Measurements from ENCODE around the gene ABCB8.
"Not testable (repeated sequence)": the region's sequence is repeated elsewhere in the genome, so short reads cannot be mapped to it uniquely, and the experiment has no call there.

ABCB8 gene

DNA sequence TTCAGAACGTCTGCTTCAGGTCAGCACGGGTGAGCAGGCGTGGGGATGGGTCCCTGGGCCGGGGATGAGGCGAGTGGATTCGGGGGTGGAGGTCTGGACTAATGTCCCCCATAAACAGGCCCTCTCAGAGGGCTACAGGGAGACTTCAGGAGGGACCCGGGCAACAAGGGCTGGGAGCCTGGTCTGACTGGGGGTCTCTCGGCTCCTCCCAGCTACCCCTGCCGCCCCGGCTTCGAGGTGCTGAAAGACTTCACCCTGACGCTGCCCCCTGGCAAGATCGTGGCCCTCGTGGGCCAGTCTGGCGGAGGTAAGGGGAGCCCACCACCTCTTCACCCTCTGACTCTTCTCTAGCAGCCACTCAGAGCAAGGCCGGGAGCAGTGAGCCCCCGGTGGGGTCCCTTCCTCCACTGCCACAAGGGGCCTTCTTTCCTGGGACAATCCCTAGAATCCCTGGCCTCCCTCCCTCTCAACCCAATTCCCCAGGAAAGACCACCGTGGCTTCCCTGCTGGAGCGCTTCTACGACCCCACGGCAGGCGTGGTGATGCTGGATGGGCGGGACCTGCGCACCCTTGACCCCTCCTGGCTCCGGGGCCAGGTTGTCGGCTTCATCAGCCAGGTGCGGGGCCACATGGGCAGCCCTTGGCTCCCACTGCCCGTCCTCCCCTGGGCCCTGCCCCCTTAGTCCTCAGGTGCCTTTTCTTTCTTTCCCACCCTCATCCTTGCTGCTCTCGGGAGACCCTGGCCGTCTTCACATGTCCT, 12.5 kb downstream of the ABCB8 start:
- no peak for DNase-seq (ENCODE audit: low spot score in 2 of 2)
- Mint-ChIP-seq H3K4me1 (no peaks in the 10 kb centered on the region), H3K27me3 (no peaks in the 10 kb centered on the region), H3K36me3 (peaks cover 14% of the 10 kb centered on the region), H3K4me3 (no peak overlapping the region), H3K9me3 (no peaks in the 10 kb centered on the region), H3K27ac (no peak overlapping the region)
- ATAC-seq (ENCODE audit: low read depth), result no peak

DNA sequence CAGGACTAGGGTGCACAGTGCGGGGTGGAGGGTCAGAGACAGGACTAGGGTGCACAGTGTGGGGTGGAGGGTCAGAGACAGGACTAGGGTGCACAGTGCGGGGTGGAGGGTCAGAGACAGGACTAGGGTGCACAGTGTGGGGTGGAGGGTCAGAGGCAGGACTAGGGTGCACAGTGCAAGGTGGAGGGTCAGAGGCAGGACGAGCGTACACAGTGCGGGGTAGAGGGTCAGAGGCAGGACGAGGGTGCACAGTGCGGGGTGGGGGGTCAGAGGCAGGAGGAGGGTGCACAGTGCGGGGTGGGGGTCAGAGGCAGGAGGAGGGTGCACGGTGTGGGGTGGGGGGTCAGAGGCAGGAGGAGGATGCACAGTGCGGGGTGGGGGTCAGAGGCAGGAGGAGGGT, 15.2 kb downstream of the ABCB8 start:
- H3K27me3 Mint-ChIP-seq; H3K36me3 Mint-ChIP-seq; H3K4me3 Mint-ChIP-seq; ATAC-seq (ENCODE audit: low read depth); H3K27ac Mint-ChIP-seq; H3K9me3 Mint-ChIP-seq; DNase-seq (ENCODE audit: low spot score in 2 of 2); H3K4me1 Mint-ChIP-seq: not testable (repeated sequence)

- Mint-ChIP-seq H3K27ac (no peak overlapping the region), H3K27me3 (no peaks in the 10 kb centered on the region)
- no peak for ATAC-seq (ENCODE audit: low read depth)
Observed at GRCh38 chr7:151043959-151044358, 15.7 kb downstream of the ABCB8 start.

GRCh38 chr7:151045262-151045661, 17.0 kb downstream of the ABCB8 start:
- Mint-ChIP-seq H3K4me3 (no peak overlapping the region), H3K36me3 (peaks cover 8% of the 10 kb centered on the region), H3K27ac (no peak overlapping the region), H3K27me3 (no peaks in the 10 kb centered on the region), H3K4me1 (no peaks in the 10 kb centered on the region), H3K9me3 (no peaks in the 10 kb centered on the region)
- no peak for ATAC-seq (ENCODE audit: low read depth)
- DNase-seq (ENCODE audit: low spot score in 2 of 2), result no peak

More at GRCh38 chr7:151043959-151044358, 15.7 kb downstream of the ABCB8 start:
- DNase-seq (ENCODE audit: low spot score in 2 of 2), result no peak
- Mint-ChIP-seq H3K4me3 (no peak overlapping the region), H3K9me3 (no peaks in the 10 kb centered on the region), H3K4me1 (no peaks in the 10 kb centered on the region), H3K36me3 (peaks cover 8% of the 10 kb centered on the region)

- Mint-ChIP-seq H3K27me3 (no peaks in the 10 kb centered on the region), H3K27ac (no peak overlapping the region), H3K9me3 (no peaks in the 10 kb centered on the region), H3K36me3 (peaks cover 8% of the 10 kb centered on the region), H3K4me1 (no peaks in the 10 kb centered on the region), H3K4me3 (no peak overlapping the region)
- DNase-seq (ENCODE audit: low spot score in 2 of 2) (no peak), ATAC-seq (ENCODE audit: low read depth) (no peak)
Observed at GRCh38 chr7:151045967-151046366, 17.7 kb downstream of the ABCB8 start.

GRCh38 chr7:151046603-151047573, 18.6 kb downstream of the ABCB8 start:
- DNase-seq (ENCODE audit: low spot score in 2 of 2) (no peak), ATAC-seq (ENCODE audit: low read depth) (no peak)
- Mint-ChIP-seq H3K9me3 (no peaks in the 10 kb centered on the region), H3K36me3 (peaks cover 5% of the 10 kb centered on the region), H3K27ac (peak overlapping the region; percentile 43), H3K4me1 (no peaks in the 10 kb centered on the region), H3K27me3 (peaks cover 1% of the 10 kb centered on the region), H3K4me3 (no peak overlapping the region)

- no peak within 1 kb of the TSS for H3K4me3 Mint-ChIP-seq
- no peak for ATAC-seq (ENCODE audit: low read depth)
Observed at GRCh38 chr7:151047976-151048815, 19.9 kb downstream of the ABCB8 start, which contains the start of gene ASIC3. Gene ASIC3, plus strand, starts transcription at chr7:151048531. Its CDS starts 355 bp downstream, at chr7:151048886.

DNA sequence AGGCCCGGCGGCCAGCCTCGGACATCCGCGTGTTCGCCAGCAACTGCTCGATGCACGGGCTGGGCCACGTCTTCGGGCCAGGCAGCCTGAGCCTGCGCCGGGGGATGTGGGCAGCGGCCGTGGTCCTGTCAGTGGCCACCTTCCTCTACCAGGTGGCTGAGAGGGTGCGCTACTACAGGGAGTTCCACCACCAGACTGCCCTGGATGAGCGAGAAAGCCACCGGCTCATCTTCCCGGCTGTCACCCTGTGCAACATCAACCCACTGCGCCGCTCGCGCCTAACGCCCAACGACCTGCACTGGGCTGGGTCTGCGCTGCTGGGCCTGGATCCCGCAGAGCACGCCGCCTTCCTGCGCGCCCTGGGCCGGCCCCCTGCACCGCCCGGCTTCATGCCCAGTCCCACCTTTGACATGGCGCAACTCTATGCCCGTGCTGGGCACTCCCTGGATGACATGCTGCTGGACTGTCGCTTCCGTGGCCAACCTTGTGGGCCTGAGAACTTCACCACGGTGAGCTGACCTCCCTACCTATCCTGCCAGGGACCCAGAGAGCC, 20.7 kb downstream of the ABCB8 start:
- ATAC-seq (ENCODE audit: low read depth) (no peak), DNase-seq (ENCODE audit: low spot score in 2 of 2) (no peak)
- Mint-ChIP-seq H3K9me3 (no peaks in the 10 kb centered on the region), H3K4me3 (no peak overlapping the region), H3K27me3 (peaks cover 5% of the 10 kb centered on the region), H3K27ac (no peak overlapping the region), H3K36me3 (peaks cover 12% of the 10 kb centered on the region), H3K4me1 (no peaks in the 10 kb centered on the region)

More at GRCh38 chr7:151047976-151048815, 19.9 kb downstream of the ABCB8 start, which contains the start of gene ASIC3:
- peaks cover 5% of the 10 kb centered on the region for H3K27me3 Mint-ChIP-seq
- no peaks in the 10 kb centered on the region for H3K4me1 Mint-ChIP-seq
- DNase-seq (ENCODE audit: low spot score in 2 of 2), result no peak
- H3K27ac Mint-ChIP-seq, result peak within 1 kb of the TSS; percentile 43
- peaks cover 10% of the 10 kb centered on the region for H3K36me3 Mint-ChIP-seq
- no peaks in the 10 kb centered on the region for H3K9me3 Mint-ChIP-seq

DNA sequence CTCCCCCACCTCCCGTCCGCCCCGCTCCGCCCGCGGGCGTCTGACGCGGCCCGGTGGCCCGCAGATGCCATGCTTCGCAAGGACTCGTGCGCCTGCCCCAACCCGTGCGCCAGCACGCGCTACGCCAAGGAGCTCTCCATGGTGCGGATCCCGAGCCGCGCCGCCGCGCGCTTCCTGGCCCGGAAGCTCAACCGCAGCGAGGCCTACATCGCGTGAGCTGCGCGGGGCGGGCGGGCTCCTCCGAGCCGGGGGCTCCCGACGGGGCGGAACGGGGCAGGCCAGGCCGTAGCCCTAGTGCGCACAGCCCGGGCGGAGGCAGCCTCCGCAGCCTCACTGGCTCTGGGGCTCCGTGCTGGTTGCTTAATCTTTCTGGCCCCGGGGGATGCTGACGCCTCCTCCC, 22.9 kb downstream of the ABCB8 start:
- H3K27me3 Mint-ChIP-seq, result peaks cover 7% of the 10 kb centered on the region
- DNase-seq (ENCODE audit: low spot score in 2 of 2) (peak in 1 of 2 donors; percentile 43), ATAC-seq (ENCODE audit: low read depth) (peak; percentile 84)
- no peaks in the 10 kb centered on the region for H3K4me1 Mint-ChIP-seq
- no peaks in the 10 kb centered on the region for H3K9me3 Mint-ChIP-seq
- H3K27ac Mint-ChIP-seq, result no peak overlapping the region
- no peak overlapping the region for H3K4me3 Mint-ChIP-seq
- H3K36me3 Mint-ChIP-seq, result peaks cover 8% of the 10 kb centered on the region

DNA sequence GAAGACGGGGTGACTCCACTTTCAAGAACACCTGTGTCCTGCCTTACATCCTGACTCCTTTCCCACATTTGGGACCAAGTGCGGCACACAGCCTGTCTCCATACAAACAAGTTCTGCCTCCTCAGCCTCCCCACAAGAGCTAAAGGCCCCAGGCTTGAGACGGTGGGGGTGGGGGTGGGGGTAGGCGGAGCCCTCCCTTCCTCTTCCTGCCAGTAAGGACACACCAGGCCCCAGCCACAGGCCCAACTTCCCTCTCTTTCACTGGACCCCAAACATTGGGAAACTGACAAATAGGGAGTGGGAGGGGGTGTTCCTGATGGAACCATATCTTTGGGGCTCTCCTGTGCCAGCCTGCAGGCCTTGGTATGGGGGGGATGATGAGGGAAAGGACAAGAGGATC, 24.8 kb downstream of the ABCB8 start:
- H3K4me3 Mint-ChIP-seq, result no peak overlapping the region
- H3K4me1 Mint-ChIP-seq, result peaks cover 11% of the 10 kb centered on the region
- no peak for DNase-seq (ENCODE audit: low spot score in 2 of 2)
- no peaks in the 10 kb centered on the region for H3K9me3 Mint-ChIP-seq
- ATAC-seq (ENCODE audit: low read depth), result no peak
- peaks cover 8% of the 10 kb centered on the region for H3K36me3 Mint-ChIP-seq
- peaks cover 7% of the 10 kb centered on the region for H3K27me3 Mint-ChIP-seq
- H3K27ac Mint-ChIP-seq, result no peak overlapping the region

- H3K9me3 Mint-ChIP-seq, result no peaks in the 10 kb centered on the region
- DNase-seq (ENCODE audit: low spot score in 2 of 2) (no peak), ATAC-seq (ENCODE audit: low read depth) (no peak)
- no peak overlapping the region for H3K4me3 Mint-ChIP-seq
- H3K4me1 Mint-ChIP-seq, result peaks cover 14% of the 10 kb centered on the region
- peaks cover 8% of the 10 kb centered on the region for H3K36me3 Mint-ChIP-seq
- no peak overlapping the region for H3K27ac Mint-ChIP-seq
- H3K27me3 Mint-ChIP-seq, result peaks cover 7% of the 10 kb centered on the region
Observed at GRCh38 chr7:151053751-151054150, 25.5 kb downstream of the ABCB8 start.

GRCh38 chr7:151056283-151056665, 28.0 kb downstream of the ABCB8 start:
- Mint-ChIP-seq H3K36me3 (peaks cover 8% of the 10 kb centered on the region), H3K27ac (no peak overlapping the region), H3K4me1 (peaks cover 23% of the 10 kb centered on the region), H3K9me3 (no peaks in the 10 kb centered on the region), H3K27me3 (peaks cover 7% of the 10 kb centered on the region), H3K4me3 (peak overlapping the region; percentile 93)
- DNase-seq (ENCODE audit: low spot score in 2 of 2) (no peak), ATAC-seq (ENCODE audit: low read depth) (no peak)
